ENCODE results near the gene ECHS1.
"Not testable (repeated sequence)": the region's sequence is repeated elsewhere in the genome, so short reads cannot be mapped to it uniquely, and the experiment has no call there.

ECHS1 gene

DNA sequence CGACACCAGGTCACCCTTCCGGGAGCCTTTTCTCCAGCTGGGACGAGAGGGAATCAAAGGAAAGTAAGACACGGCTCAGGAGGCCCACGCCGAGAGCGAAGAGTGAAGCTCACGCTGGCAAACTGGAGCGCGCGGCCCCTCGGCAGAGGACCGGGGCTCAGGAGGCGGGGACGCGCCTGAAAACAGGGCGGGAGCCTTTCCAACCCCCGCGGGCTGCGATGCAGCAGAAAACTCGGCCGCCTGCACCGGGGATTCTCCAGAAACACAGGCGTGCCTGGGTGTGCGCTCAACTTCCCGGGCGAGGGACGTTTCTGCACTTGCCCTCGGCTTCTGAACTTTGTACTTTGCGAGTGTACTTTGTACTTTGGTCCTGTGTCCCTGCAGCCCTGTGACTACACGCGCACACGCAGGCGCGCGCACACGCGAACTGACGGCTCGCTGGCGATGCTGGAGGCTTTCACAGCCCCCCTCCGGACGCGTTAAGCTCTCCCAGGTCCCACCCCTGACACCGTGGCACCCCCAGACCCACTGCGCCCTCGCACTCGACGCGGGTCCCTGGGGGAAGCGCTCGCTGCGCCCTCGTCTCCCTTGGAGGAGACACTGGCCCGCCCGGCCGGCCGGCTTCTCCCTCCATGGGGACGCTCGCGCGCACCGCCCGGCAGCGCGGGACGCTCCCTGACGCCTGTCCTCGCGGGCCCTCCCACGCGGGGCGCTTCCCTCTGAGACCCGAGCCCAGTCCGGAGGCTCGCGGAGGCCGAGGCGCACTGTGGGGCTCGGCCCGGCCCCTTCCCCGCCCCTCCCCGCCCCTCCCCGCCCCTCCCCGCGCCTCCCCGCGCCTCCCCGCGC, 5.3 kb upstream of the ECHS1 start:
- DNase-seq (ENCODE audit: low read depth in 2 of 2): no peak

- DNase-seq (ENCODE audit: low read depth in 2 of 2): no peak
Observed at GRCh38 chr10:133377818-133378250, 4.7 kb upstream of the ECHS1 start.

- no peak for DNase-seq (ENCODE audit: low read depth in 2 of 2)
Observed at GRCh38 chr10:133377025-133377817, 4.1 kb upstream of the ECHS1 start.

DNA sequence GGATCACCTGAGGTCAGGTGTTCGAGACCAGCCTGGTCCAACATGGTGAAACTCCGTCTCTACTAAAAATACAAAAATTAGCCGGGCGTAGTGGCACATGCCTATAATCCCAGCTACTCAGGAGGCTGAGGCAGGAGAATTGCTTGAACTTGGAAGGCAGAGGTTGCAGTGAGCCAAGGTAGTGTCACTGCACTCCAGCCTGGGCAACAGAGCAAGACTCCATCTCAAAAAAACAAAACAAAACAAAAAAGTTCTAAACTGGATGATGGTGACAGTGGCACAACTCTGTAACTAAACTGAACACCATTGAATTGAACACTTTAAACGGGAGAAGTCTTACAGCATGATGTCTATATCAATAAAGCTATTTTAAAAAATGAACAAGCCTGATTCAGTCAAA, 3.0 kb upstream of the ECHS1 start:
- not testable (repeated sequence) for DNase-seq (ENCODE audit: low read depth in 2 of 2)

- no peak for DNase-seq (ENCODE audit: low read depth in 2 of 2)
Observed at GRCh38 chr10:133375357-133376115, 2.4 kb upstream of the ECHS1 start.

DNA sequence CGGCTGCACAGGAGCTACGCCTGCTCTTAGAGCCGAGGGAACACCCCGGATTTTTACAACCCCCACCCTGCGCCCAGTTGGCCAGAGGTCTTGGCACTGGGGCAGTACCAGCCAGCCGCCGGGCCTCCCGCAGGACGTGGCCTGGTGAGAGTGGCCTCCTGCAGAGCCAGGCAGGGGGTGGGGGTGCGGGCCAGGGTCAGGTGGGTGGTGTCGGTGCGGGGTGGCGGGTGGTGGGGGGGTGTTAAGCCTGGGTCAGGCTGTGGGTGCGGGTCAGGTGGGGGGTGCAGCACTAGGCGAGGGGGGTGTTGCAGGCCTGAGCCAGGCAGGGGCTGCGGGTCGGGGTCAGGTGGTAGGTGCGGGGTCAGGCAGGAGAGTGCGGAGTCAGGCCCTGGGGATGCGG, 647 bp downstream of the ECHS1 start:
- no peak for DNase-seq (ENCODE audit: low read depth in 2 of 2)

DNA sequence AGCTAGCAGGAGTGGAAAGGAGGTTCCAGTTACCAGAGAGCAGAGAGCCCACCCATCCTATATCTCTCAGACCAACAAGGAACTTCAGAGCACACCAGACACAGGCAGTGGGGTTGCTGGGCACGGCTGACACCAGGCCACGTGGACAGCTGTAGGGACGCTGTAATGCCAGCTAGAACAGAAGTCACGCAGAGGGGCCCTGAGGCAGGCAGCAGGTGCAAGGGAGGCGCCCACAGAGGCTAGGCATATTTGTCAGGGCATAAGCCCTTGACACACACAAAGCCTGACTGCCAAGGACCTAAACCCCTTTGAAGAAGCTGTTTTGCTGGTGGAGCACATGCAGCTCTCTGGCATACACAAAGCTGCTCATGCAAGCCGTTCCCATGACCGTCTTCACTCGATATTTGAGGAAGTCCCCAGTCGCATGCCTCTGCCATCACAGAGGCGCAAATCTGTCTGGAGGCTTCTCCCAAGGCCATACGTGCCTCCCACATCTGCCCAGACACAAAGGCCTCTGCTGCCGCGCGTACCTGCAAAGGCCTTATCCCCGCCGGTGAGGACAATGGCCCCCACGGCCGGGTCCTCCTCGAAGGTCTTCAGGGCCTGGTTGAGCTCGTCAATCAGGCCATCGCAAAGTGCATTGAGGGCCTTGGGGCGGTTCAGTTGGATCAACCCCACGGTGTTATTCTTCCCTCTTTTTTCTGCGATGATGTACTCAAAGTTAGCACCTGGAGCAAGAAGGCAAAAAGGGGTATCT, 2.9 kb downstream of the ECHS1 start:
- no peak for DNase-seq (ENCODE audit: low read depth in 2 of 2)

DNA sequence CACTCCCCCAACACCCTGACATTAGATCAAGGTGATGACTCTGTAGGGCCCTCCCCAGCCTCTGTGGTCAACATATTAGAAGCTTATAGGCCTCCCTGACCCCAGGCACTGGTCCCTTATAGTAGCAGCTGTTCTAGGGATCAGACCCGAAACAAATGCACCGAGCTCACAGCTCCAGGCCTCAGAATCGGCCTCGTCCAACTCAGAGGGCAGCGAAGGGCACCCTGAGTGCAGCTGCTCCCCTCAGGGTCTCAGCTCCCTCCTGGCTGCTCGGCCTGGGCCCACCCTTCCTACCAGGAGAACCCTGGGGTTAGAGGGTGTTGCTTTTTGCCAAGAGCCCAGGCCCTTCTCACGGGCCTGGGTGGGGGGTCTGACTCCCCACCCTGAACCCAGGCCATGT, 5.0 kb downstream of the ECHS1 start:
- DNase-seq (ENCODE audit: low read depth in 2 of 2): no peak

DNA sequence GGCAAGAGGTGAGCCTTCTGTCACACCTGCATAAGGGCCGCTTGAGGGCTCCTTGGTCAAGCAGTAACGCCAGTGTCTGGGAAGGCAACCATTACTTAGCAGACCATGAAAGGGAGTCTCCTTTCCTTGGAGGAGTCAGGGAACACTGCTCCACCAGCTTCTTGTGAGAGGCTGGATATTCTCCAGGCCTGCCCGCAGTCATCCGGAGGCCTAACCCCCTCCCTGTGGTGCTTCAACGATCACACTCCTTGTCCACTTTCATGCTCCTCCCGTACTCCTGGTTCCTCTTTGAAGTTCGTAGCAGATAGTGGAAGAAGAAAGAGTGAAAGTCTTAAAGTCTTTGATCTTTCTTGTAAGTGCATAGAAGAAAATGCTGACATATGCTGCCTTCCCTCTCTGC, 5.7 kb downstream of the ECHS1 start:
- DNase-seq (ENCODE audit: low read depth in 2 of 2): not testable (repeated sequence)

DNA sequence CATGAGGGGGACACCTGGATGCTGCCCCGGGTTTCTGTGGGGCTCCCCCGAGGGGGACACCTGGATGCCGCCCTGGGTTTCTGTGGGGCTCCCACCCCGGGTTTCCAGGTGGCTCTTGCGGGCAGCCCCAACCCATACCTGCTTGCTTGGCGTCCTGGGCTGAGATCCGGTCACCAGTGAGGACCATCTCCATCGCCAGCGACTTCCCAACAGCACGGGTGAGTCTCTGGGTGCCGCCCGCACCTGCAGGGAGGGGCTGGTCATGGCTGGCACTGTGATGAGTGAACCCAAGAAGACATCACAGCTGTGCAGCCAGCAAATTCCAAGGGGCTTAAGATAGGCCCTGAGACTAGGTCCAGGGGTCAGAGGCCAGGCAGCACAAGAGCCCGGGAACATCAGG, 6.4 kb downstream of the ECHS1 start:
- DNase-seq (ENCODE audit: low read depth in 2 of 2): no peak

DNA sequence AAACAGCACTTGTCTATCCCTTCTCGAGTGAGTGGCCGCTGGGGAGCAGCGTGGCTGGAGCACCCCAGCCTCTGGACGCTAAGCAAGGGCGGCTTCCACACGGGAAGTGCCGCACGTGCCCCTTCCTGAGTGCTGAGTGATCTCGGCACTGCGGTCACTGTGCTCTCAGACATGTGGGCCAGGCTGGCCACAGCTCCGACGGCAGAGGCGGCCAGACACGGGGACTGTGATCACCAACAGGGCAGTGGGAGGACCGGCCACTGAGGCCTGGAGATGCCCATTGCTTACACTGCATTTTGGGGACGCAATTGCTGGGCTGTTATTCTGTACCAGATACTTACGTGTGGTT, 7.0 kb downstream of the ECHS1 start:
- no peak for DNase-seq (ENCODE audit: low read depth in 2 of 2)

- no peak for DNase-seq (ENCODE audit: low read depth in 2 of 2)
Observed at GRCh38 chr10:133365461-133366129, 7.6 kb downstream of the ECHS1 start.

GRCh38 chr10:133364645-133365431, 8.3 kb downstream of the ECHS1 start:
- no peak for DNase-seq (ENCODE audit: low read depth in 2 of 2)

DNA sequence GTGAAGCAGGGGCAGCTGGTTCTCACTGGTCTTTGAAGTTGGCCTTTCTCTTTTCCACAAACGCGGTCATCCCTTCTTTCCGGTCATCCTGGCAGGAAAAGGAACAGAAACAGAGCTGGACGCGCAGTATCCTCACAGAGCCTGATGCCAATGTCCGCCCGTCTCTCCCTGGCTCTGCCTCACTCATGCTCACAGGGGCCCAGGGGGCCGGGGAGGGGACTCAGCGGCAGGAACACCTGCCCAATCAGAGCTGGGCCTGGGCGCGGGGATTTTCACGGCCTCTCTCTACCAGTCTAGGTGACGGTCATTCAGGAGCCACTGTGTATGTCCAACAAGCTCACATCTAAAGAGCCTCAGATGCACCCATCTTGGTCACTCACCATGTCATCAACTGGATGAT, 10.3 kb downstream of the ECHS1 start:
- no peak for DNase-seq (ENCODE audit: low read depth in 2 of 2)

DNA sequence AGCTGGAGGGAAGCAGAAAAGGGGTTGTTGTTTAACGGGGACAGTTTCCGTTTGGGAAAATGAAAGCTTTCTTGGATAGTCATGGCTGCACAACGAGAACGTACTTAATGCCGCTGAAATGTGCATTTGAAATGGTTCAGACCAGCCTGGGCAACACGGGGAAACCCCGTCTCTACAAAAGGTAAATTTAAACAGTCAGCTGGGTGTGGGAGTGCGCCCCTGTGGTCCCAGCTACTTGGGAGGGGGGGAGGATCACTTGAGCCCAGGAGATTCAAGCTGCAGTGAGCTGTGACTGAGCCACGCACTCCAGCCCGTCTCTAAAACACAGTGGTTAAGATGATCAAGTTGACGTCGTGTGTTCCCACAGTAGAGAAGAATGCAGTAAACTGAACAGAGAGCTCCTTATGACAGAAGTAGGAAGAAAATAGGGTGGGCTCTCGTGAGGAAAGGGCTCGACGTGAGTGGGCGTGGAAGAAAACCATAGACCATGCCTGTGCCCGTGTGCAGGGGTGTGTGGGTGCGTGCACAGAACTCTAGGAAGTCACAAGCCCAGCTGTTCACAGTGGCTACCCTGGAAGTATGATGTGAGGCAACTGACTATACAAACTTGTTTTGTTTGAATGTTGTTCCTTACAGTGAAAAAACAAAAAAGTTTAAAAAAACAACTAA, 11.2 kb downstream of the ECHS1 start:
- no peak for DNase-seq (ENCODE audit: low read depth in 2 of 2)

GRCh38 chr10:133361227-133361626, 11.9 kb downstream of the ECHS1 start:
- DNase-seq (ENCODE audit: low read depth in 2 of 2): no peak

- no peak for DNase-seq (ENCODE audit: low read depth in 2 of 2)
Observed at GRCh38 chr10:133359972-133360610, 13.1 kb downstream of the ECHS1 start.

DNA sequence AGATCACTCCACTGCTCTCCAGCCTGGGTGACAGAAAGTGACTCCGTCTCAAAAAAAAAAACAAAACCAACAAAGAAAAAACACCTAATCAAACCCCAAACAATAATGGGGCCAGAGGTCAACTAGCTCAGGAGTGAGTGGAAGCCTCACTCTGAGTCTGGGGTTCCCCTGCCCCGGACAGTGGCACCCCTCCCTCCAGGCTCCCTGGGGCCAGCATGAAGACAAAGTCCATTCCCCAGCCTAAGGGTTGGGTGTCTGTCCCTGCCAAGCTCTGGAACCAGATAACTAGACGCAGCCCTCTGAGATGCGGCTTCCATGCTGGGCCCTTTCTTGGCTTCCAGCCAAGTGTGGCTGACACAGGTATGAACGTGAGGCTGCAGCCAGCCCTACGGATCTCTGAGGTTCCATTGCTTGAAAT, 13.6 kb downstream of the ECHS1 start:
- DNase-seq (ENCODE audit: low read depth in 2 of 2): no peak

GRCh38 chr10:133358925-133359310, 14.2 kb downstream of the ECHS1 start:
- DNase-seq (ENCODE audit: low read depth in 2 of 2): no peak
